ENCODE data around the gene LRRTM2.
A peak's percentile ranks its signal among the peaks of the same experiment; 100 is the strongest.

The LRRTM2 gene

DNA sequence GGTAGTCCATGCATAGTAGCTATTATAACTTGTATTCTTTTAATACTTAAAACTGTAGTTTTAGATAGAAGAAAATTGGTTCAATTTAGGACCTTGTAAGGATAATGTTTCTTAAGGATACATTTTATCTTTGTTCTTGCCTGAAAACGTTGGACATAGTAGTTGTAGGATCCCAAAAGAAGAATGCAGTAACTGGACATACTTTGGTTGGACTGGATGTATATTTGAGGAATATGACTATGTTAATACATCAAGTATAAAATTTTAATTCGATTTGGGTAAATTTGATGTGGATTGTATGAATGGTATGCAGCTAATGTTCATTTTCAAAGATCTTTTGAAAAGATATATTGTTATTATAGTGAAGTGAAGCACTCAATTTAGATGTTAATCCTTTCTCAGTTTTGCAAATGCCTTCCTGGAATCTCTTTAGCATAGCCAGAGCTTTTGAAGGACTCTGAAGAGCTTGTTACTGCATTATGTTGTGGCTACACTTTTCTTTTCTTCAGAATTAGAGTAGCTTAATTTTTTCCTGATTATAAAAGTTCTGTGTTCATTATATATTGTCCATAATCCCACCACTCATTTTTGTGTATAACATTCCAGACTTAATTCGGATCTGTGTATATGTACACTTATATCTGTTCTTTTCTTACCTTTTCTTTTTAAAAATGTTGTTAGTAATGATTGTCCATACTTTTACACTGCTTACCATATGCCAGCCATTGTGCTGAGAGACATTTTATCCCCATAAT, 41.2 kb downstream of the LRRTM2 start:
- peak in 1 of 2 experiments; percentile 30 for DNase-seq

DNA sequence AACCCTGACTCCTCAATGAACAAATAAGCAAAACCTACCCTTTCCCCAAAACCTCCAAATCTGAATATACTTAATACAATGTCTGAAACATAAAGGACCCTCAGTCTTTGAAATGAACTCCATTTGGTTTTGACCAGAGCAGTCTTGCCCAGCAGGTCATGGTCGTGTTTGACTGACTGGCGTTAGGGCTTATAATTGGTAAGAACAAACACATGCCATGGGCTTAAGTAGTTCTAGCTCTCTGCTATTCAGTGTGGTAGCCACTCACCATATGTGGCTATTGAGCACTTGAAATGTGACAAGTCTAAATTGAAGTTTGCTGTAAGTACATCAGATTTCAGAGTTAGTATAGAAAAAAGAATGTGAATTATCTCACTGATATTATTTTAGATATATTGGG, 42.1 kb downstream of the LRRTM2 start:
- DNase-seq = peak in 1 of 2 experiments; percentile 70

DNA sequence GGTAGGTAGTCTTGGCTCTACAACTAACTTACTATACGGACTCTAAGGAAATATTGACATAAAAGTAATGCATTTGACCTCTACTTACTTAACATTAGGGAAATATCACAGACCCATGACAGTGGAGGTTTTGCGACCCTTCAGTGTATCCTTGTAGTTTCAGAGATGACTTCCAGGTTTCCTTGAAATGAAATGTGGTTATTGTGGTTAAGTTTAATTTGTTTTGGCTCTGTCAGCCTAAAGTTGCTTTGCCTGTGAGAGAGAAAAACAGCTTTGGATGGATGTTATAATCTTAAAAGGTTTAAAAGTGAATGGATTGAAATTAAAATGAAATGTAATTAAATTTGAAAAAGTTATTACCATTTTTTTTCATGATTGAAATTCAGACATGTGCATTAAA, 42.9 kb downstream of the LRRTM2 start:
- DNase-seq = no peak

DNA sequence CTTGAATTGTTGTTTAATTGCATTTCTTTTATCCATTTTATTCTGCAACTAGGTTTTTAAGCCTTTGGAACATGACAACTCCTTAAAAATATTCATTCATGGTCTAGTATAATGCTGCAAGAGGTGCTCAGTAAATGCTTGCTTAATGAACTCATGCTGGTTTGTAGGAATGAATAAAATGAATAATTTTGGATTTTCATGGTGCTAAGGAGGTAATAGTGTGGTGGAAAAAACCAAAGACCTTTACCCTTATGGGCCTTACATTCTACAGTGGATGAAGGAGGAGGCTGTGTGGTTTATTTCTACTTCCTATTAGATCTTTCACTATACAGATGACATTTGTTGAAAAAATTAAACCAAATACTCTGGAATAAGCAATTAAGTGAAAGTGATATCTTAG, 43.4 kb downstream of the LRRTM2 start:
- no peak for DNase-seq

DNA sequence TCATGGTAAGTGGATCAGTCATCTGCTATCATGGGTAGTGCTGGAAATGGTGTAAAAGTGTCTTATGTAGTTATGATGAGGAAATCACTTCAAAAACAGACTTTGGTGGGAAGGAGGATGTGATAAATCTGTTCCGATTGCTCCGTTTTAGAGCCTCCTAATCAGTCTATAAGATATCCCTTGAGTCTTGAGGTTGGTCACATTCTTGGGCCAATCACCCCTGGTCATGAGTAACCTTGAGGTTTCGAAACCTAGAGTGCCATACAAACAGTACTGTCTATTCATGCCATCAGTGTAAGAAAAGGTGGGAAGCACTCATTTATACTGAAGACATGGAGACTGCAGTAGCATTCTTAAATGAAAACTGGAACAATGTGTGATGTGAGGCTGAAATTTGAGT, 45.8 kb downstream of the LRRTM2 start:
- DNase-seq = no peak

DNA sequence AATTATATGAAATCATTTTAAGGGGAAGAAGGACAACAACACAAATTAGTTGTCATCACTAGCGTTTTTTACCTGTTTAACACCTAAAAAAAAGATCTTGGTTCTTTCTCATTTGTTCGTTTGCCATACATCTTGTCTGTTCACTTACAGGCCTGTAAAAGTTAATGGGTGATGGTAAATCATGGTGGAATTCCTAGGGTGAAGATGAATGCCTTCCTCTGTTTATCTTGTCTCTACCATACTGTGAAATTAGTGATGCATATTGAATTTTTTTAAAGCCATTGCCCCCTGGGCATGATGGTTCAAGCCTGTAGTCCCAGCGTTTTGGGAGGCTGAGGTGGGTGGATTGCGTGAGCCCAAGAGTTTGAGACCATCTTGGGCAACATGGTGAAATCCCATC, 46.6 kb downstream of the LRRTM2 start:
- DNase-seq = no peak

DNA sequence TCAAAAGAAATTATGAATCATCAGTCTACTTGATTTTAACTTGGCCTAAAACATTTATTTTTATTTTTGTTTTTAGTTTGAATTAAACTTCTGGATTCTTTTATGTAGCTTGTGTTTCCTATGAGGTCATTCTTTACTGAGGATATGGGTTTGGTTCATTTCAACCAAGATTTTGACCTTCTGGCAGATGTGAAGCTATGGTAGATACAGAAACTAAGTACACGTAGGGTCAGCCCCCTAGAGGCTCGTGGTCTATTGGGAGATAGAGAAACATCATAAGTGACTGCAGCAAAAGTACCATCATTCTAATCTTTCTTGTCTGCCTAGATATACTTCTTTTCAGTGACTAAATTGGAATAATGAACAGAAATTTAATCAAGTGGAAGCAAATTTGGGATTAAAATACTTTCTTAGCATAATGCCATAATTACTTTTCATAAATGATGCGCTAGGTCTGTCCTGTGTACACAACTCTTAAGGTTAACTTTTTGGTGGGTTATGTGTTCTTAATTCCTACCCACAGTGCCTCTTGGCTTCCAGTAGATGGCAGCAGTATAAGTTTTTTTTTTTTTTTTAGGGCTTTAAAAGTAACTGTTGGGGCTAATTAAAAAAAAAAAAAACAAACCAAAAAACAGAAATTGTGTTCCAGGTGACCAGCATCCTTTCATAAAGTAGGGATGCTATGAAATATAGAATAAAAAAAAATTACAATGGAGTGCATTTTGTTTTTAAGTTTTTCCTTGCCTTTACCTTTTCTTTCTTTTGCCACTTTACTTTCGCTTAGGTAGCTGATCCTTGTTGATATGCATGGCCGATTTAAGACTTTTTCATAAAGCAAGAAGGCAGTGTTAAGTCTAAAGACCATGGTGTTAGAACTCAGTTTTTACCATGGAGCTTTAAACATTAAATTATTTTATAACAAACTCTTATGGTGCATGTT, 49.9 kb downstream of the LRRTM2 start:
- DNase-seq = peak in 1 of 2 experiments; percentile 7

DNA sequence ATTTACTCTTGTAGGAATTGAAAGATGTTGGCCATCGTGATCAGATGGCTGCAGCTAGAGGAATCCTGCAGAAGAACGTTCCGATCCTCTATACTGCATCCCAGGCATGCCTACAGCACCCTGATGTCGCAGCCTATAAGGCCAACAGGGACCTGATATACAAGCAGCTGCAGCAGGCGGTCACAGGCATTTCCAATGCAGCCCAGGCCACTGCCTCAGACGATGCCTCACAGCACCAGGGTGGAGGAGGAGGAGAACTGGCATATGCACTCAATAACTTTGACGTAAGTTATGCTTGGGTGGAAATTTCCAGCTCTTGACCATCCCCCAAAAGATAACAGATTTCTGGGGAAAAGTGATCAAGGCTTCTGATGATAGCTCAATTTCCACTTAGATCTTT, 50.6 kb downstream of the LRRTM2 start:
- no peak for DNase-seq

DNA sequence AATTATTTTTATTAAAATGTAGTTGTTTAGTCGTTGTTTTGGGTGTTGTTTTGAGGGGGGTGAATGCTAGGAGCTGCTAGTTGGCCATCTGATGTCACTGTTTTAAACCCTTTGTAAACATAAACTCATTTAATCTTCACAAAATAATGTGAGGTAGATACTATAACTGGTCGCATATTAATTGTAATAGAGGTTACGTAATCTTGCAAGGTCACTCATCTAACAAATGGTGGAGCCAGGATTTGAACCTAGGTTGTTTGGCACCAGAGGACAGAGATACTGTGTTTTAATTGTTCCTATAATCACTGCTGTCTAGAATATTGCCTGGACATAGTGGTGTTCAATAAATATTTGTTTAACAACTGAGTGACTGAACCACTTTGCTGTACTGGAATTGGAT, 54.4 kb downstream of the LRRTM2 start:
- DNase-seq = no peak

DNA sequence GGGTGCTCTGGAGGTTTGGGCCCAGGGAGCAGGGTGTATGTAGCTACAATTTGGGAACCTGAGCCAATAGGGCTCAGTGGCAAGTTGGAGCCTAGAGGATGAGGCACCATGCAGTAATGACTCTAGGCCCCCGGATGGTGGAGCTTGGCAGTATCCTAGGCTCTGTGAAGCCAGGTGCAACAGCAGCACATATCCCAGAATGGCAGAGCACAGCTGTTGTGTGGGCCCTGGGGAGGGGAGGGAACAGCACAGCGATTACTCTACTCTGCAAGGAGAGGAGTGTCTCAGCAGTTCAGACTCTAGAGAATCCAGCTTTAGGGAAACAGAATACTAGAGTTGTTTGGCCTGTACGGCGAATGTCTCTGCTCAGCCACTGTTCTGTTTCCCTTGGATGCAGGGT, 56.1 kb downstream of the LRRTM2 start:
- peak; percentile 28 to 83 for DNase-seq

All from NCI-H524 (cell line).